GM19023 (cell line): ENCODE results near the gene TBC1D10B.

Source experiments
- ATAC-seq: cut with Tn5 transposase; IDR thresholded peaks from one replicate; pipeline ENCODE4 v1.9.1; 2021; ENCODE audit warnings: mild to moderate bottlenecking, moderate library complexity; ENCODE audit not compliant: unreplicated experiment

The TBC1D10B gene, protein sequence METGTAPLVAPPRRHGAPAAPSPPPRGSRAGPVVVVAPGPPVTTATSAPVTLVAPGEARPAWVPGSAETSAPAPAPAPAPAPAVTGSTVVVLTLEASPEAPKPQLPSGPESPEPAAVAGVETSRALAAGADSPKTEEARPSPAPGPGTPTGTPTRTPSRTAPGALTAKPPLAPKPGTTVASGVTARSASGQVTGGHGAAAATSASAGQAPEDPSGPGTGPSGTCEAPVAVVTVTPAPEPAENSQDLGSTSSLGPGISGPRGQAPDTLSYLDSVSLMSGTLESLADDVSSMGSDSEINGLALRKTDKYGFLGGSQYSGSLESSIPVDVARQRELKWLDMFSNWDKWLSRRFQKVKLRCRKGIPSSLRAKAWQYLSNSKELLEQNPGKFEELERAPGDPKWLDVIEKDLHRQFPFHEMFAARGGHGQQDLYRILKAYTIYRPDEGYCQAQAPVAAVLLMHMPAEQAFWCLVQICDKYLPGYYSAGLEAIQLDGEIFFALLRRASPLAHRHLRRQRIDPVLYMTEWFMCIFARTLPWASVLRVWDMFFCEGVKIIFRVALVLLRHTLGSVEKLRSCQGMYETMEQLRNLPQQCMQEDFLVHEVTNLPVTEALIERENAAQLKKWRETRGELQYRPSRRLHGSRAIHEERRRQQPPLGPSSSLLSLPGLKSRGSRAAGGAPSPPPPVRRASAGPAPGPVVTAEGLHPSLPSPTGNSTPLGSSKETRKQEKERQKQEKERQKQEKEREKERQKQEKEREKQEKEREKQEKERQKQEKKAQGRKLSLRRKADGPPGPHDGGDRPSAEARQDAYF

GRCh38 chr16:30370456-30371247, at the start of gene TBC1D10B:
TSS of gene TBC1D10B (minus strand) at chr16:30370494. CDS start at chr16:30370183, 311 bp downstream.
- ATAC-seq = peak; percentile 84

GRCh38 chr16:30418350-30419181, 48.3 kb upstream of the TBC1D10B start:
- ATAC-seq = no peak

- peak; percentile 83 for ATAC-seq
These were observed 47.4 kb upstream of the TBC1D10B start for GRCh38 chr16:30417529-30418349.

DNA sequence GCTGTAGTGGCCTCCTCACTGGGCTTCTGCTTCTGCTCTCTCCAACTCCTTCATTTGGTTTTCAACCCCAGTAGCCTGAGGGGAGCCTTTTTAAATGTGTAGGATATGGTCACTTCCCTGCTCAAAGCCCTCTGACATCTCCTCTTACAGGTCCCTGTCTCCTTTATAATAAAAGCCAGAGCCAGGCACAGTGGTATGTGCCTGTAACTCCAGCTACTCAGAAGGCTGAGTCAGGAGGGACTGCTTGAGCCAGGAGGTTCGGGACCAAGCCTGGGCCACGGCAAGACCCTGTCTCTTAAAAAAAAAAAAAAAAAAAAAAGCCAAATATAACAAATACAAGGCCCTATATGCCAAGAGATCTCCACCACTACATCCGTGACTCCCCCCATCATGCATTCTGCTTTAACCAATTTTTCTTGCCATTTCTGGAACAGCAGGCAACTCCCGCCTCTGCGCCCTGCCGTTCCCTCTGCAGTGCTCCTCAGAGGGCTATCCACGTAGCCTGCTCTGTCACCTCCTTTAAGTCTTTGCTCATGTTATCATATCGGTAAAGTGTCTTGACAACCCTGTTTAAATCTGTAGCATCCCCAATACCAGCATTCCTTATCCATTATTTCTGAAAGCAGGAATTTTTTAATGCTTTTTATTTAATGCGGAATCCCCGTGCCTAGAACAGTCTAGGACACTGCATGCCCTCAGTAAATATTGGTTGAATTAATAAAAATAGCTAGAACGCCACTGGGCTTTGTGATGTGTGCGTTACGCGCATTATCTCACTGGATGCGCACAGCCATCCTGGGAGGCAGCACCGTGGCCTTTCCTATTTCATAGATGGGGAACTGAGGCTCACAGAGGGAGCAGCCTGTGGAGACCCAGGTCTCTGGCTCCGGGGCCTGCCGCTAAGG, 46.6 kb upstream of the TBC1D10B start:
- ATAC-seq = no peak

DNA sequence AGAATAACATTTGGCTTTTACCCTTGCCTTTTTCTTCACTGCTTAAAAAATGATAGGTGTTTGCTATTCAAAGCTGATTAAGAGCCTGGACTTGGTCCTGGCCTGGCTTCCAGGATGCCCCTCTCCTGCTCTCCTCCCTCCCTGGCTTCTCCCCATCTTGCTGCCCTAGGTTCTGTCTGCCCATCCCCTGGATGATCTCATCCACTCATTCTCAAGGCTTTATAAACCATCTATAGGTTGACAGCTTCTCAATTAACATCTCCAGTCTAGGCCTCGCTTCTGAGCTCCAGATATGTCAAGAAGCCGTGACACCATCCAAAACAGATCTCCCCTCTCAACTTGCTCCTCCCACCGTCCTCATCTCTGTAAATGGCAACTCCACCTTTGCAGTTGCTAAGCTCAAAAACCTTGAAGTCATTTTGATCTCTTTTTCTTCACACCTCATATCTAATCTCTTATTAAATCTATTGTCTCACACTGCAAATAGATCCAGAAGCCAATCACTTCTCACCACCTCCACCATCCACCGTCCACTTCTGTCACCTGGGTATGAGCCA, 45.8 kb upstream of the TBC1D10B start:
- no peak for ATAC-seq

- ATAC-seq = no peak
These were observed 43.9 kb upstream of the TBC1D10B start for GRCh38 chr16:30414159-30414558.

GRCh38 chr16:30413112-30413806, 43.0 kb upstream of the TBC1D10B start:
- ATAC-seq = no peak

- ATAC-seq = no peak
These were observed 39.1 kb upstream of the TBC1D10B start for GRCh38 chr16:30409125-30410060.

DNA sequence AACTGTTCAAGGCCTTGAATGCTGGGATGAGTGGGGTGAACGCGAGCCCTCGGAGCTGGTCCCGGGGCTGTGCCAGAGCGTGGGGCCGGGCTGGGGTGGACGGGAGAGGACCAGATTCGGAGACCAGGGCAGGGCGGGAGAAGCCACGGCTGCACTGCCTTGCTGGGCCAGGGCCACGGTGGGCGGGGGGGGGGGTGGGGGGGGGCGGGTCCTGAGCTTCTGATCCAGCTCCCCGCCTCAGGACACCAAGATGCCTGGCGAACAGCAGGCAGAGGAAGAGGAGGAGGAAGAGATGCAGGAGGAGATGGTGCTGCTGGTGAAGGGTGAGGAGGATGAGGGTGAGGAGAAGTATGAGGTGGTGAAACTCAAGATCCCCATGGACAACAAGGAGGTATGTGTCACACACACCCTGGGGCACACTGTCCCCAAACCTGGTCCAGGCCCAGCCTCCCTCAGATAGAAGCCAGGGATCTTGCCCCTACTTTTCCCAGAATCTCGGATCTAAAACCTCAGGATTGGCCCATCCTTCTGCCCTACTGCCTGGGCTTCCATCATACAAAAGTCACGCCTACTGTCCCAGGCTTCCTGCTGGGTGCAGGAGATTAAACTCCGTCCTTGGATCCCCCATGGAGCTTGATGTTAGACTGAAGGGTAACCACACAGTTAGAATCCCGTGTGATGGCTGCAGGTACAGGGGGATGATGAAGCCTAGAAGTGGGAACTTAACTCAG, 37.7 kb upstream of the TBC1D10B start:
- ATAC-seq = peak; percentile 15

DNA sequence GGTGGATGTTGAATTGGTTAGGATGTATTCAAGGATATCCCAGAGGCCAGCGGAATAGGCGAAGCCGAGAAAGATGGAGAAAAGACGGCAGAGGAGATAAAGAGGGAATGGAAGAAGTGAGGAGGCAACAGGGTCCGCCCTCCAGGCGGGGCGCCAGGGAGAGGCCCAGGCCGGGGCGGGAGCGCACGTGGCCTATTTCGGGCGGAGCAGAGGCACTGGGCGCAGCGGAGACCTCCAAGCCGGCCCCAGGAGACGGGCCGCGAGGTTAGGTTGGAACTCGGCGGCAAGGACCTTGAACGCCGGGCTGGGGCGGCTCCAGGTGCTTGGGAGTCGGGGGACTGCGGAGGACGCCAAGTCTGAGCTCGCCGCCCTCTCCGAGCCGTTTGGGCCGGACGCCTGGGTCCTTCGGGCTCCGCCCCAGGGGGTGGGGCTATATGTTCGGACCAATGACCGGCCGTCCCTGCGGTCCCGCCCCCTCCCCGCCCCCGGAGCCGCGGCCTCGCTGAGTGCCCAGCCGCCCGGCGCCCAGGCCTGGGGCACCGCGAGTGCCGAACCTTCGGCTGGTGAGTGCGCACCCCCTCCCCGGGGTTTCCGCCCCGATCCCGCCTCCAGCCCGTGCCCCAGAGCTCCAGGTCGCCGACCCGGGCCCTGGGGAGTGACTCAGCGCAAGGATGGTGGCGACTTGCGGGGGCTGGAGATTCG, 37.0 kb upstream of the TBC1D10B start, which contains the start of gene ZNF771:
TSS of gene ZNF771 (plus strand) at position 505 of the 702 bp plus-strand sequence. CDS start 448 bp downstream, outside the sequence.
- peak; percentile 77 for ATAC-seq

- ATAC-seq = peak; percentile 4
These were observed 36.5 kb upstream of the TBC1D10B start for GRCh38 chr16:30406795-30407101.

GRCh38 chr16:30401768-30402425, 31.6 kb upstream of the TBC1D10B start:
- no peak for ATAC-seq

- no peak for ATAC-seq
These were observed 29.3 kb upstream of the TBC1D10B start for GRCh38 chr16:30399435-30400186.
